GM18511 (cell line): ENCODE measurements around the gene GSE1.

Experiments used
- ATAC-seq: cut with Tn5 transposase; IDR thresholded peaks from one replicate; pipeline ENCODE4 v1.9.1; 2021; ENCODE audit warnings: mild to moderate bottlenecking, moderate library complexity; ENCODE audit not compliant: unreplicated experiment

The GSE1 gene

GRCh38 chr16:85645021-85645589, 32.0 kb downstream of the GSE1 start:
- no peak for ATAC-seq

- ATAC-seq, result no peak
These were observed 33.3 kb downstream of the GSE1 start for GRCh38 chr16:85646358-85646907.

- ATAC-seq, result no peak
These were observed 33.9 kb downstream of the GSE1 start for GRCh38 chr16:85646976-85647375.

- ATAC-seq, result no peak
These were observed 35.1 kb downstream of the GSE1 start for GRCh38 chr16:85648070-85648714.

GRCh38 chr16:85648805-85649204, 35.7 kb downstream of the GSE1 start:
- ATAC-seq, result no peak

GRCh38 chr16:85649411-85650134, 36.5 kb downstream of the GSE1 start:
- no peak for ATAC-seq

- ATAC-seq, result no peak
These were observed 37.2 kb downstream of the GSE1 start for GRCh38 chr16:85650135-85650843.

GRCh38 chr16:85650844-85651628, 37.9 kb downstream of the GSE1 start:
- no peak for ATAC-seq

- ATAC-seq, result no peak
These were observed 38.7 kb downstream of the GSE1 start for GRCh38 chr16:85651629-85652430.

- ATAC-seq, result no peak
These were observed 39.5 kb downstream of the GSE1 start for GRCh38 chr16:85652431-85653221.

- no peak for ATAC-seq
These were observed 40.3 kb downstream of the GSE1 start for GRCh38 chr16:85653290-85653891.

- ATAC-seq, result no peak
These were observed 41.4 kb downstream of the GSE1 start for GRCh38 chr16:85654251-85655095.

- no peak for ATAC-seq
These were observed 42.4 kb downstream of the GSE1 start for GRCh38 chr16:85655216-85656129.

- no peak for ATAC-seq
These were observed 43.5 kb downstream of the GSE1 start for GRCh38 chr16:85656351-85657266.

- no peak for ATAC-seq
These were observed 44.1 kb downstream of the GSE1 start for GRCh38 chr16:85657267-85657650.

GRCh38 chr16:85657996-85658395, 44.9 kb downstream of the GSE1 start:
- no peak for ATAC-seq
